GM12873 (cell line): ENCODE measurements around the gene GPAT2.
"Not testable (repeated sequence)": the region's sequence is repeated elsewhere in the genome, so short reads cannot be mapped to it uniquely, and the experiment has no call there.

Experiments used
- CTCF ChIP-seq: IDR thresholded peaks from 2 replicates; pipeline ENCODE4 v1.5.1; 2012; ENCODE audit warnings: low read depth, mild to moderate bottlenecking, moderate library complexity, low read length, control low read depth; ENCODE audit not compliant: insufficient read depth; ENCODE audit errors: missing control alignments

The GPAT2 gene

GRCh38 chr2:96034792-96035191 lies at the start of gene GPAT2:
Gene GPAT2, minus strand, starts transcription at chr2:96034916. Its CDS starts 2,557 bp downstream, at chr2:96032359.
- TF ChIP-seq CTCF: not testable (repeated sequence)

- TF ChIP-seq CTCF: no peak
Observed at GRCh38 chr2:96083989-96084857, 49.5 kb upstream of the GPAT2 start.

GRCh38 chr2:96083064-96083939 lies 48.6 kb upstream of the GPAT2 start:
- no peak for TF ChIP-seq CTCF

- no peak for TF ChIP-seq CTCF
Observed at GRCh38 chr2:96082211-96083063, 47.7 kb upstream of the GPAT2 start.

GRCh38 chr2:96081042-96081441 lies 46.3 kb upstream of the GPAT2 start:
- no peak for TF ChIP-seq CTCF

GRCh38 chr2:96075199-96075771 lies 40.6 kb upstream of the GPAT2 start:
- TF ChIP-seq CTCF: no peak

GRCh38 chr2:96074156-96074555 lies 39.4 kb upstream of the GPAT2 start:
- TF ChIP-seq CTCF: no peak
